HepG2 (cell line): ENCODE data around the gene ARHGAP9. TPM values are rescaled to one million over a fixed set of nuclear protein-coding genes. Genes with fewer than 3 reads are reported as not detected.

ENCODE experiments used
- ATAC-seq: fragments of 200-7000 bp; cut with Tn5 transposase; 3 replicates; pipeline ENCODE4 v1.9.1; 2020; ENCODE audit warnings: mild to moderate bottlenecking, moderate library complexity
- BruUV-seq: library from RNA; stranded (reverse); fragments of 400-500 nt; replicated peaks from 2 replicates; lab custom pipeline; 2021; lab: Mats Ljungman, UMichigan
- CTCF ChIA-PET: fragments of 300-600 bp; formaldehyde crosslinking; extraction: SDS; loops from one replicate; lab custom pipeline; 2021; ENCODE audit warnings: low total read pairs, inconsistent platforms, low intra/inter-chr PET ratio; lab: Yijun Ruan, JAX
- POLR2A ChIA-PET: fragments of 350-600 bp; sonication (Branson Sonifier 250); formaldehyde crosslinking; loops from one replicate; lab custom pipeline; 2020; ENCODE audit warnings: antibody characterized with exemption, inconsistent platforms; lab: Yijun Ruan, JAX
- DNase-seq: peaks from one replicate; pipeline ENCODE4 v3.0.0-alpha.2; 2015; ENCODE audit warnings: low spot score
- FAIRE-seq: peaks from 3 replicates; lab custom pipeline; 2011; peaks lifted over from hg19 to GRCh38; lab: Jason Lieb, UNC
- H2AFZ ChIP-seq: one replicate; pipeline ENCODE4 v1.6.1; 2011; ENCODE audit warnings: low read length, inconsistent platforms
- H3K27ac ChIP-seq: fragments of 300-600 bp; 3 replicates; pipeline ENCODE4 v1.8.0; 2011; ENCODE audit warnings: mixed run types, mild to moderate bottlenecking, mixed read lengths, low read length, inconsistent platforms; ENCODE audit not compliant: insufficient read depth; ENCODE audit errors: extremely low read length
- H3K27me3 ChIP-seq, 2 experiments: fragments of 200-600 bp in 1 of 2; 2 replicates in 1 of 2; 3 replicates in 1 of 2; pipeline versions ENCODE4 v1.6.0 to v1.8.0; 2011; ENCODE audit warnings: low read length in 2 of 2, mild to moderate bottlenecking in 2 of 2, moderate library complexity in 2 of 2, inconsistent platforms in 1 of 2; ENCODE audit not compliant: insufficient read depth in 2 of 2, control insufficient read depth in 1 of 2
- H3K36me3 ChIP-seq, 2 experiments: fragments of 200-600 bp in 1 of 2; replicated peaks in 1 of 2; 2 replicates in 1 of 2; 3 replicates in 1 of 2; pipeline versions ENCODE4 v1.5.1 to v1.8.0; 2011; ENCODE audit warnings: low read length in 2 of 2, inconsistent platforms in 1 of 2; ENCODE audit not compliant: insufficient read depth in 2 of 2, control insufficient read depth in 1 of 2
- H3K4me1 ChIP-seq: 2 replicates; pipeline ENCODE4 v1.5.1; 2012; ENCODE audit warnings: low read length, inconsistent platforms; ENCODE audit not compliant: insufficient read depth
- H3K4me2 ChIP-seq: 2 replicates; pipeline ENCODE4 v1.6.0; 2011; ENCODE audit warnings: low read depth, low read length, inconsistent platforms
- H3K4me3 ChIP-seq, 3 experiments: fragments of 200-600 bp in 1 of 3; sonication (generic), shearing (Covaris generic) in 1 of 3; replicated peaks in 1 of 3; 2 replicates each; pipeline ENCODE4 v1.5.1; 2011 to 2016; ENCODE audit warnings: low read length in 3 of 3, inconsistent platforms in 2 of 3, low read depth in 2 of 3, mild to moderate bottlenecking in 2 of 3, control low read depth in 1 of 3, mixed read lengths in 1 of 3; ENCODE audit not compliant: insufficient read depth in 1 of 3
- H3K79me2 ChIP-seq: one replicate; pipeline ENCODE4 v1.6.1; 2011; ENCODE audit warnings: low read length, inconsistent platforms; ENCODE audit not compliant: insufficient read depth
- H3K9ac ChIP-seq: 2 replicates; pipeline ENCODE4 v1.6.0; 2011; ENCODE audit warnings: mild to moderate bottlenecking, low read depth, low read length, inconsistent platforms; ENCODE audit not compliant: insufficient read depth
- H3K9me3 ChIP-seq: 2 replicates; pipeline ENCODE4 v1.5.1; 2012; ENCODE audit warnings: mild to moderate bottlenecking, low read length
- H4K20me1 ChIP-seq: 2 replicates; pipeline ENCODE4 v1.6.0; 2011; ENCODE audit warnings: inconsistent platforms, mild to moderate bottlenecking, low read length, moderate library complexity; ENCODE audit not compliant: insufficient read depth
- CEBPB ChIP-seq: IDR thresholded peaks from 2 replicates; pipeline ENCODE4 v1.6.1; 2011; ENCODE audit warnings: low read depth, low read length, improper control_type of control experiment, borderline replicate concordance
- CEBPG ChIP-seq: IDR thresholded peaks from 2 replicates; pipeline ENCODE4 v1.6.1; 2016
- ELF3 ChIP-seq: IDR thresholded peaks from 2 replicates; pipeline ENCODE4 v1.6.1; 2016; ENCODE audit warnings: missing genetic modification reagents, missing compliant biosample characterization
- HMGXB4 ChIP-seq, 2 experiments: sonication (generic) in 1 of 2; formaldehyde crosslinking in 1 of 2; IDR thresholded peaks; 2 replicates each; pipeline versions ENCODE4 v1.4.0 to v1.6.1; 2018 to 2020; ENCODE audit warnings: missing genetic modification reagents in 2 of 2, borderline replicate concordance in 1 of 2, low read depth in 1 of 2, mild to moderate bottlenecking in 1 of 2, missing biosample characterization in 1 of 2
- NR1H2 ChIP-seq: sonication (generic); formaldehyde crosslinking; IDR thresholded peaks from 2 replicates; pipeline ENCODE4 v1.8.1; 2022; ENCODE audit warnings: low read depth, missing genetic modification reagents, borderline replicate concordance
- ZFP36L1 ChIP-seq: sonication (generic); formaldehyde crosslinking; IDR thresholded peaks from 2 replicates; pipeline ENCODE4 v1.8.0; 2022; ENCODE audit warnings: mild to moderate bottlenecking, missing genetic modification reagents, moderate library complexity
- ZNF253 ChIP-seq: sonication (generic); formaldehyde crosslinking; IDR thresholded peaks from 2 replicates; pipeline ENCODE4 v1.8.0; 2022; ENCODE audit warnings: mild to moderate bottlenecking, missing genetic modification reagents, borderline replicate concordance
- ZNF274 ChIP-seq: sonication (generic); formaldehyde crosslinking; IDR thresholded peaks from 2 replicates; pipeline ENCODE4 v1.5.1; 2020; ENCODE audit warnings: mild to moderate bottlenecking, missing genetic modification reagents
- ZNF460 ChIP-seq: sonication (generic); formaldehyde crosslinking; IDR thresholded peaks from 2 replicates; pipeline ENCODE4 v1.5.1; 2020; ENCODE audit warnings: missing genetic modification reagents, mild to moderate bottlenecking, borderline replicate concordance
- WGBS: methylation state at CpG from one replicate; pipeline ENCODE4 v1.1.6; 2017; ENCODE audit warnings: low lambda C conversion rate; 5-methylcytosine and 5-hydroxymethylcytosine counted together
- in situ Hi-C: cut with HindIII; loops from 2 replicates; pipeline ENCODE4 v1.10.0; 2017; ENCODE audit warnings: low pct_unique_long_range_greater_than_20kb; ENCODE audit not compliant: extremely low pct_ligation_motif_present
- intact Hi-C: fragments of 100-400 bp; cut with micrococcal nuclease; formaldehyde crosslinking; loops from one replicate; pipeline ENCODE4 v1.10.0; 2022; ENCODE audit not compliant: unreplicated experiment
- polyA plus RNA-seq, 8 experiments: library from polyadenylated mRNA; depleted of rRNA in 3 of 8; stranded (reverse) in 7 of 8; unstranded in 1 of 8; fragments of >200 nt; fragmentation: Illumina TruSeq in 4 of 8; extraction: Trizol in 4 of 8; gene quantifications; 2 replicates each; pipeline versions ENCODE4 v1.2.1 to v1.2.3, GENCODE V29; 2011 to 2016; ENCODE audit warnings: low read depth in 4 of 8, missing spikeins in 1 of 8, mixed read lengths in 1 of 8; ENCODE audit not compliant: insufficient read depth in 1 of 8
- total RNA-seq, 5 experiments: library from RNA; depleted of rRNA; stranded (reverse); fragments of >200 nt; fragmentation: Illumina TruSeq; extraction: Trizol; gene quantifications; 2 replicates each; pipeline ENCODE4 v1.2.3, GENCODE V29; 2016; ENCODE audit warnings: low read depth in 1 of 5

The ARHGAP9 gene
- total and polyA plus RNA-seq, 2 of the 13 experiments (the other 11 are each of a cell fraction or from before 2014, with no cell fraction given): 0.18 to 1.2 TPM

DNA sequence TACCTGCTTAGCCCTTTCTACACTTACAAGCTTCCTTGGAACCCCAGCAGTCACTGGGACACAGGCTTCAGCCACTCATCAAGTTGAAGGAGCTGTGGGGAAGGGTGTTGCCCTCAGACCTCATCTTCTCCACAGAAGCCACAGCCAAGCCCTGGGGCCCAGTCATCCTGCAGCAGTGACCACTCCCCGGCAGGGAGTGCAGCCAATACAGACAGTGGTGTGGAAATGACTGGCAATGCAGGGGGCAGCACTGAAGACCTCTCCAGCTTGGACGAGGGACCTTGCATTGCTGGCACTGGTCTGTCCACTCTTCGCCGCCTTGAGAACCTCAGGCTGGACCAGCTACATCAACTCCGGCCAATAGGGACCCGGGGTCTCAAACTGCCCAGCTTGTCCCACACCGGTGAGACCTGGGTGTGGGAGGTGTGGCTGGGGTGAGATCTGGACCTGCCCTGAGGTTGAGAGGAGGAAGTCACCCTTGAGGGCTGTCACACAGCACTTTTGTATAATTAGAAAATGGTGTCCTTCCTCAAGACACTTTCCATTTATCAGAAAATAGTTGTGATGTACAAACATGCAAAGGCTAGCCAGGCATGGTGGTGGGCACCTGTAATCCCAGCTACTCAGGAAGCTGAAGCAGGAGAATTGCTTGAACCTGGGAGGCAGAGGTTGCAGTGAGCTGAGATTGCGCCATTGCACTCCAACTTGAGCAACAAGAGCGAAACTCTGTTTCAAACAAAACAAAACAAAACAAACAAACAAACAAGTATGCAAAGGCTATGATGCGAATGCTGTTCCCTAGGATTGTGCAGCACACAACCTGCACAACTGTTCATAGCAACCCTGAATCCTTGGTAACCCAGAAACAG is 10.1 kb downstream of the ARHGAP9 start:
- Histone ChIP-seq H3K4me1 (peaks cover 27% of the 10 kb centered on the region), H3K79me2 (no peaks in the 10 kb centered on the region), H3K4me3 (no peak overlapping the region), H3K36me3 (no peaks in the 10 kb centered on the region), H3K4me2 (no peak overlapping the region), H3K27me3 (peaks cover 0 to 50% of the 10 kb centered on the region in 2 experiments; a peak in 4 of 5 replicates), H2AFZ (no peak overlapping the region), H4K20me1 (no peaks in the 10 kb centered on the region), H3K9ac (no peak overlapping the region), H3K9me3 (no peaks in the 10 kb centered on the region)
- CTCF ChIA-PET: no interaction called here
- no peak for FAIRE-seq
- peak; percentile 65 for ATAC-seq
- no TSS peak for BruUV-seq
- intact Hi-C loops (no loop called here), in situ Hi-C loops (no loop called here)
- WGBS: 14% methylated on average over 4 of the region's 10 CpGs
- TF ChIP-seq CEBPG (CRISPR knock-in tag): peak; percentile 24; the same call in 1 of the 2 replicates
- peak; percentile 60; the same call in 1 of the 2 replicates for TF ChIP-seq CEBPB
- no peak for TF ChIP-seq ZNF274 (CRISPR knock-in tag)
- TF ChIP-seq ZNF460 (CRISPR knock-in tag): peak; percentile 55; the same call in 1 of the 2 replicates
- TF ChIP-seq ELF3 (CRISPR knock-in tag): no peak
- TF ChIP-seq ZNF253 (CRISPR knock-in tag): no peak
- TF ChIP-seq, all 625 proteins: peak for 3
- no peak for DNase-seq
- POLR2A ChIA-PET: interaction anchor here (1.0 kb wide), 1 partner anchor 50 kb away, joined by 3 read pairs; the partner anchor contains the start of gene DDIT3
- no peak overlapping the region for H3K27ac ChIP-seq

GRCh38 chr12:57467915-57468314 is 11.8 kb downstream of the ARHGAP9 start:
- Histone ChIP-seq H3K27me3 (peaks cover 0 to 48% of the 10 kb centered on the region in 2 experiments; a peak in 3 of 5 replicates), H3K4me1 (peaks cover 35% of the 10 kb centered on the region), H3K4me3 (no peak overlapping the region), H3K9ac (no peak overlapping the region), H2AFZ (no peak overlapping the region), H3K36me3 (no peaks in the 10 kb centered on the region), H3K9me3 (no peaks in the 10 kb centered on the region), H3K4me2 (no peak overlapping the region), H4K20me1 (no peaks in the 10 kb centered on the region), H3K79me2 (no peaks in the 10 kb centered on the region), H3K27ac (no peak overlapping the region)
- FAIRE-seq (no peak), DNase-seq (no peak), ATAC-seq (no peak)
- in situ Hi-C loops (no loop called here), intact Hi-C loops (no loop called here)
- POLR2A ChIA-PET: no interaction called here
- no TSS peak for BruUV-seq
- WGBS: 50% methylated on average over 11 of the region's 11 CpGs
- no peak for TF ChIP-seq ZFP36L1 (CRISPR knock-in tag)
- no peak for TF ChIP-seq NR1H2 (CRISPR knock-in tag)
- no peak for TF ChIP-seq HMGXB4 (CRISPR knock-in tag; IDR thresholded peaks at IDR 0.05; ENCODE audit: borderline replicate concordance in 1 of 2, low read depth in 1 of 2)
- CTCF ChIA-PET: no interaction called here
